Esophagus muscularis mucosa (tissue), 4 donors: ENCODE data around the gene CDC42SE2. TPM values are rescaled to one million over a fixed set of nuclear protein-coding genes. Genes with fewer than 3 reads are reported as not detected.

Experiments used
- DNase-seq: peaks from one replicate; pipeline ENCODE4 v3.0.0-alpha.2; 2017; ENCODE audit errors: extremely low spot score
- H3K27ac ChIP-seq, 4 donors: fragments of 200-600 bp; sonication (generic); replicated peaks in 1 of 4; 1 replicate in 3 of 4; 2 replicates in 1 of 4; pipeline ENCODE4 v1.5.1; 2016 to 2019; ENCODE audit warnings: mild to moderate bottlenecking in 1 of 4
- H3K27me3 ChIP-seq, 4 donors: fragments of 200-600 bp; sonication (generic); one replicate each; pipeline versions ENCODE4 v1.5.1 to v1.6.0; 2016 to 2019
- H3K36me3 ChIP-seq, 4 donors: fragments of 200-600 bp; sonication (generic); one replicate each; pipeline ENCODE4 v1.5.1; 2016 to 2019
- H3K4me1 ChIP-seq, 4 donors: fragments of 200-600 bp; sonication (generic); one replicate each; pipeline ENCODE4 v1.5.1; 2016 to 2019
- H3K4me3 ChIP-seq, 4 donors: fragments of 200-600 bp; sonication (generic); 1 replicate in 2 of 4; 2 replicates in 2 of 4; pipeline ENCODE4 v1.5.1; 2016 to 2019; ENCODE audit warnings: mild to moderate bottlenecking in 4 of 4, moderate library complexity in 1 of 4
- H3K9me3 ChIP-seq, 4 donors: fragments of 200-600 bp; sonication (generic); 1 replicate in 3 of 4; 2 replicates in 1 of 4; pipeline ENCODE4 v1.5.1; 2016 to 2019
- CTCF ChIP-seq, 3 experiments: fragments of 200-600 bp in 2 of 3; fragments of 450-650 bp in 1 of 3; sonication (generic) in 2 of 3; IDR thresholded peaks; one replicate each; pipeline ENCODE4 v1.5.1; 2017 to 2019; ENCODE audit warnings: antibody characterized with exemption in 3 of 3, mild to moderate bottlenecking in 2 of 3, moderate library complexity in 1 of 3
- EP300 ChIP-seq: sonication (generic); formaldehyde crosslinking; IDR thresholded peaks from one replicate; pipeline ENCODE4 v1.6.1; 2017; ENCODE audit warnings: antibody characterized with exemption
- POLR2A ChIP-seq: fragments of 450-650 bp; IDR thresholded peaks from one replicate; pipeline ENCODE4 v1.6.1; 2017; ENCODE audit warnings: antibody characterized with exemption, moderate library complexity, mild to moderate bottlenecking, low read depth
- POLR2AphosphoS5 ChIP-seq, 2 donors: sonication (generic); formaldehyde crosslinking; IDR thresholded peaks; one replicate each; pipeline ENCODE4 v1.6.1; 2017; ENCODE audit warnings: antibody characterized with exemption in 2 of 2
- WGBS: methylation state at CpG from one replicate; pipeline ENCODE4 v1.1.5; 2018; 5-methylcytosine and 5-hydroxymethylcytosine counted together
- intact Hi-C: fragments of 100-400 bp; cut with DNase I; formaldehyde crosslinking; loops from one replicate; pipeline ENCODE4 v1.15.1; 2023
- total RNA-seq, 4 donors: library from RNA; depleted of rRNA; stranded (reverse); fragments of >200 nt; gene quantifications; one replicate each; pipeline versions ENCODE4 v1.1.0 to v1.2.1, GENCODE V29; 2016

The CDC42SE2 gene
- total RNA-seq, 4 donors from 2014 or later: 23.1 to 28.0 (median 25.4) TPM

- Histone ChIP-seq H3K27me3 (no peaks in the 10 kb centered on the region), H3K4me3 (no peak overlapping the region), H3K9me3 (no peaks in the 10 kb centered on the region), H3K36me3 (no peaks in the 10 kb centered on the region), H3K27ac (no peak overlapping the region), H3K4me1 (peaks cover 5 to 28% (median 26%) of the 10 kb centered on the region in 4 donors)
- DNase-seq: no peak
- TF ChIP-seq POLR2AphosphoS5 (IDR thresholded peaks at IDR 0.05): no peak
- TF ChIP-seq CTCF (IDR thresholded peaks at IDR 0.05): no peak
- no peak for TF ChIP-seq EP300
- no peak for TF ChIP-seq POLR2A
- intact Hi-C loops: loop anchor here (5.0 kb wide), 1 partner anchor 156 kb away; no protein-coding TSS in a partner anchor
- WGBS: 98% methylated on average over 6 of the region's 6 CpGs
Observed at GRCh38 chr5:131261483-131261882, 2.4 kb upstream of the CDC42SE2 start.

- WGBS: 25% methylated on average over 10 of the region's 10 CpGs
Observed at GRCh38 chr5:131262953-131263541, 806 bp upstream of the CDC42SE2 start.

GRCh38 chr5:131264451-131265099 is 722 bp downstream of the CDC42SE2 start:
- no peak for TF ChIP-seq EP300
- no peak for TF ChIP-seq POLR2AphosphoS5 (IDR thresholded peaks at IDR 0.05)
- no peak for TF ChIP-seq CTCF (IDR thresholded peaks at IDR 0.05)
- TF ChIP-seq POLR2A: no peak
- Histone ChIP-seq H3K9me3 (no peaks in the 10 kb centered on the region), H3K36me3 (no peaks in the 10 kb centered on the region), H3K4me1 (peaks cover 5 to 41% (median 37%) of the 10 kb centered on the region in 4 donors), H3K27me3 (no peaks in the 10 kb centered on the region), H3K27ac (peak overlapping the region; percentile 84 to 94 (median 90)), H3K4me3 (peak overlapping the region; percentile 76 to 100 (median 91))
- WGBS: 2% methylated on average over 14 of the region's 34 CpGs
- DNase-seq: no peak
- intact Hi-C loops: loop anchor here (5.0 kb wide), 1 partner anchor 153 kb away; no protein-coding TSS in a partner anchor

More at GRCh38 chr5:131262953-131263541, 806 bp upstream of the CDC42SE2 start:
- Histone ChIP-seq H3K4me3 (peak overlapping the region; percentile 76 to 100 (median 91)), H3K4me1 (peaks cover 5 to 29% (median 26%) of the 10 kb centered on the region in 4 donors), H3K9me3 (no peaks in the 10 kb centered on the region), H3K36me3 (no peaks in the 10 kb centered on the region), H3K27me3 (no peaks in the 10 kb centered on the region), H3K27ac (peak overlapping the region; percentile 84 to 94 (median 90))
- TF ChIP-seq CTCF (IDR thresholded peaks at IDR 0.05): no peak
- TF ChIP-seq POLR2A: no peak
- TF ChIP-seq POLR2AphosphoS5 (IDR thresholded peaks at IDR 0.05): no peak
- TF ChIP-seq EP300: no peak
- intact Hi-C loops: loop anchor here (2.0 to 5.0 kb wide), 2 partner anchors 92 to 154 kb away; partner anchors contain the start of gene LYRM7
- no peak for DNase-seq

- peaks cover 5 to 46% (median 38%) of the 10 kb centered on the region in 4 donors for H3K4me1 ChIP-seq
- H3K27ac ChIP-seq: peak overlapping the region in 1 of 4 donors; percentile 7
- no peak for TF ChIP-seq POLR2A
- TF ChIP-seq EP300: no peak
- TF ChIP-seq CTCF (IDR thresholded peaks at IDR 0.05): peak in 2 of 3 experiments; percentile 8 to 41
- TF ChIP-seq POLR2AphosphoS5 (IDR thresholded peaks at IDR 0.05): no peak
- H3K36me3 ChIP-seq: no peaks in the 10 kb centered on the region
- intact Hi-C loops: no loop called here
- no peak for DNase-seq
- H3K9me3 ChIP-seq: no peaks in the 10 kb centered on the region
- H3K27me3 ChIP-seq: no peaks in the 10 kb centered on the region
- H3K4me3 ChIP-seq: peak overlapping the region; percentile 76 to 100 (median 91)
- 59% methylated on average over 2 of the region's 2 CpGs for WGBS
Observed at GRCh38 chr5:131265311-131265803, 1.5 kb downstream of the CDC42SE2 start.
